HG03060 (cell line): Measurements from ENCODE around the gene CDKAL1.
"Not testable (repeated sequence)": the region's sequence is repeated elsewhere in the genome, so short reads cannot be mapped to it uniquely, and the experiment has no call there.

Experiments used
- ATAC-seq: cut with Tn5 transposase; IDR thresholded peaks from one replicate; pipeline ENCODE4 v1.9.1; 2021; ENCODE audit warnings: low read depth, moderate number of reproducible peaks; ENCODE audit not compliant: unreplicated experiment

The CDKAL1 gene

GRCh38 chr6:20584100-20584731 lies 50.0 kb downstream of the CDKAL1 start:
- no peak for ATAC-seq

DNA sequence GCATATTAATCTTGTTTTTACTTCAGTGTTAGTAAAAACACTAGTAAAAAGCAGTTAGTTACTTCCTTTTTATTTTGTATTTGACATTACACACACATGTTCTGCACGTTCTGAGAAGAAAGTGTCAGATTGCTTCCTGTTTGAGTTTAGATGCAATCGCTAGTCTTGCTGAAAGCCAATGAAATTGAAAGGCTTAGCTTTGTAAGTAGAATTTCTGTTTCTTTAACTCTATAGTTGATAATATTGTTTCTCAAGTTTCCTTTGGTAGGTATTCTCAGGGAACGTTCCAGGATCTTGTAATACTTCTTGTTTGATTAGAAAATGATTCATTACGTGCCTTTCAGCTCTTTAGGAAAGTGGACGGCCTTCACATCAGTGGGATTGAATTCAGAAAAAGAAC lies 55.0 kb downstream of the CDKAL1 start:
- no peak for ATAC-seq

DNA sequence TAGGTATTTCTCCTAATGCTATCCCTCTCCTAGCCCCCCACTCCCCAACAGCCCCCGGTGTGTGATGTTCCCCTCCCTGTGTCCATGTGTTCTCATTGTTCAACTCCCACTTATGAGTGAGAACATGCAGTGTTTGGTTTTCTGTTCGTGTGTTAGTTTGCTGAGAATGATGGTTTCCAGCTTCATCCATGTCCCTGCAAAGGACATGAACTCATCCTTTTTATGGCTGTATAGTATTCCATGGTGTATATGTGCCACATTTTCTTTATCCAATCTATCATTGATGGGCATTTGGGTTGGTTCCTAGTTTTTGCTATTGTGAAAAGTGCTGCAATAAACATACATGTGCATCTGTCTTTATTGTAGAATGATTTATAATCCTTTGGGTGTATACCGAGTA lies 56.2 kb downstream of the CDKAL1 start:
- not testable (repeated sequence) for ATAC-seq

DNA sequence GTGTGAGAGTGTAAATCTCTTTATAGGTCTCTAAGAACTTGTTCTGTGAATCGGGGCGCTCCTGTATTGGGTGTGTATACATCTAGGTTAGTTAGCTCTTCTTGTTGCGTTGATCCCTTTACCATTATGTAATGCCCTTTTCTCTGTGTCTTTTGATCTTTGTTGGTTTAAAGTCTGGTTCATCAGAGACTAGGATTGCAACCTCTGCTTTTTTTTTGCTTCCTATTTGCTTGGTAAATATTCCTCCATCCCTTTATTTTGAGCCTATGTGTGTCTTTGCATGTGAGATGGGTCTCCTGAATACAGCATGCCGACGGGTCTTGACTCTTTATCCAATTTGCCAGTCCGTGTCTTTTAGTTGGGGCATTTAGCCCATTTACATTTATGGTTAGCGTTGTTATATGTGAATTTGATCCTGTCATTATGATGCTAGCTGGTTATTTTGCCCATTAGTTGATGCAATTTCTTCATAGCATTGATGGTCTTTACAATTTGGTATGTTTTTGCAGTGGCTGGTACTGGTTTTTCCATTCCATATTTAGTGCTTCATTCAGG lies 60.1 kb downstream of the CDKAL1 start:
- not testable (repeated sequence) for ATAC-seq

DNA sequence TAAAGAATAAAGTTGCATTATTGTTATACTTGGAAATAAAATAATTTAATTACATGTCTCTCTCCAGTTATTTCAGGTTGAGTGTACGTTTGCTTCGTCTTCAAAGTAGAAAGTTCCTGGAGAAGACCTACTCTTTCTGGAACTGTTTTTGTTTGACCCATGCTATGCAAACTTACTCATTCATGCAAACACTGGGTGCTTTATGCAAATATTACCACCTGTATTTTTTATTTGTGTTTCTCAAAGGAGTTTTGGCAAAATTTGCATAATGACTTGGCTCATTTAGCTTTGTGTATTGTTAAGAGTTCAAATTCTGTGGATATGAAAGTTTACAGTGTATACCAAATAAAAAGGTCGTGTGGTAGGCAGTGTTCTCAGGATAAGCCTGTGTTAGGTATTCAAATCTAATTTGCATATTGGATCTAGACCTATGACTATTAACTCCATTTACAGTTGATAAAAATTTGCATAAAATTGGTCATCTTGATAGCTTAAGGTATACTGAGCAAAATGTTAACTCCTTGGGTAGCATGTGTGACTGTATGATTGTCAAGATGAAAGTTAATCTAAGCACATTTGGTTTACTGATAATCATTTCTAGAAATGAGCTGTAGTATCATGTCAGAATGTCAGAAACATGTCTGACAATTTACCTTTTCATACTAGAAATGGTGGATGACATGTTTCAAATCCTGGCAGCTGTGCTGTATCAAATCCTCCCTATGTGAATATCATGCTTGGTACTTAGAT lies 65.2 kb downstream of the CDKAL1 start:
- no peak for ATAC-seq

GRCh38 chr6:20600831-20601230 lies 66.6 kb downstream of the CDKAL1 start:
- no peak for ATAC-seq

DNA sequence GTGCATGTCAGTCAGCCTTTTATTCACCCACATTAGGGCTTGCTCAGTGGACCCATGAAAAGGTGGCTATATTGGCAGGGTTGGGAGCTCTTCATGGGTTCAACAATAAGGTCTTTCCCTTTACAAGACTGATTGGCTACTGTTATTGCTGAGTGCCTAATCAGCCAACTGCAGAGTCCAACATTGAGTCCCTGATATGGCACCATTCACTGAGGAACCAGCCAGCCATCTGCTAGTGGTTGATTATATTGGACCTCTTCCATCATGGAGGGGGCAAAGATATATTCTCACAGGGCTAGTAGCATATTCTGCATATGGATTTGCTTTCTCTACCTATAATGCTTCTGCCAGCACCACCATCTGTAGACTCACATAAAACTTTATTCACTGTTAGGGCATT lies 69.9 kb downstream of the CDKAL1 start:
- no peak for ATAC-seq

GRCh38 chr6:20605061-20605460 lies 70.8 kb downstream of the CDKAL1 start:
- no peak for ATAC-seq

DNA sequence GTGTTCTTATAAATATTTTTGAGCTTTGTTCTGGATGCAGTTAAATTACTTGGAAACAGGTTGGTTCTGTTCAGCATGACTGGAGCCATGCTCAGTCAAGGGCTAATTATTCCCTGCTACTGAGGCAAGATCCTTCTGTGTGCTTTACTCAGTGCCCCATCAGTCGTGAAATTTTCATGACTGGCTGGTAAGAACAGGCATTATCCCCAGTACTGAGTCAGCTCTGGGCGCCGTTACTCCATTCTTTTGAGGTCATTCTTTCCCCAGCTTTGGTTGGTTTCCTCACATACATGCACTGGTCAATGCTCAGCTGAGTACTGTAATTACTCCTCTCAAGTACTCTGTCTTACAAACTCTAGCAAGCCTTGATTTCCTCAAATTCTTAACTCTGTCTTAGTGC lies 71.3 kb downstream of the CDKAL1 start:
- no peak for ATAC-seq

DNA sequence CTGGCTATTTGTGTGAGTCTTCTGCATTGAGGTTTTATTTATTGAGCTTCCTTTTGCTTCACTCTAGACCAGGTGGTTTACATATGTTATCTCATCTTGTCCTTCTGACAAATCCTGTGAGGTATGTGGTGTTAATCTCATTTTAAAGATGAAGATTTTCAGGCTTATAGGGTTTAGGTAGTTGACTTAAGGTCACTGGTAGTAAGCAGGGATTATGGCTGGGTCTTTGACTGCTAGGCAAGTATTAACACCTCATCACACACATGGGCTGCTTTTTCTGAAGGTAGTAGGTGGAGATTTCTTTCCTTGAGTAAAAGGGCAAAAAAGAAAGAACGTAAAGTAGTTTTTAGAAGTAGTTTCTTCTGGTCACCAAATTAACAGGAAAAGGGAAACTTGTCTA lies 72.6 kb downstream of the CDKAL1 start:
- no peak for ATAC-seq

DNA sequence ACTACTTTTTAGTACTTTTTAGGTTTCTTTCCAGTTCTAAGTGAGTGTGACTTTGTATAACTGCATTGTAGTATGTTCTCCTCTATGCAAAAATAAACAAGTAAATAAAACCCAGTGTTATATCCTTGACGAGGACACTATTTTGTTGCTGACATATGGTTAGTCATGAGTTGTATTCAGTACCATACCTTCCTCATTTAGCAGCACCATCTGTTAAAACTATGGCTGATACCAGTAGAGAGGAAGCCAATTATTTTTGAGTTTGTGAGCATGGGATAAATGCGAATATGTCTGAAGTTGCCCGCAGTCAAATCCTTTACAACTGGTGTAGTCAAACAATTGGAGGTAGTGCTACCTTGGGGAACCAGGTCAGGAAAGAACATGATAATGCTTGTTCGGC lies 74.1 kb downstream of the CDKAL1 start:
- ATAC-seq: no peak

- no peak for ATAC-seq
Observed at GRCh38 chr6:20608905-20609304, 74.6 kb downstream of the CDKAL1 start.

DNA sequence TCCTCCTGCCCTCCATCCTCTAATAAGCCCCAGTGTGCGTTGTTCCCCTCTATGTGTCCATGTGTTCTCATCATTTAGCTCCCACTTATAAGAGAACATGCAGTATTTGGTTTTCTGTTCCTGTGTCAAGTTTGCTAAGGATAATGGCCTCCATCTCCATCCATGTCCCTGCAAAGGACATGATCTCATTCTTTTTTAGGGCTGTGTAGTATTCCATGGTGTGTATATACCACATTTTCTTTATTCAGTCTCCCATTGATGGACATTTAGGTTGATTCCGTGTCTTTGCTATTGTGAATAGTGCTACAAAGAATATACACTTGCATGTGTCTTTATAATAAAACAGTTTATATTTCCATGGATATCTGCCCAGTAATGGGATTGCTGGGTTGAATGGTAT lies 75.7 kb downstream of the CDKAL1 start:
- not testable (repeated sequence) for ATAC-seq

GRCh38 chr6:20610636-20611370 lies 76.5 kb downstream of the CDKAL1 start:
- ATAC-seq: no peak

DNA sequence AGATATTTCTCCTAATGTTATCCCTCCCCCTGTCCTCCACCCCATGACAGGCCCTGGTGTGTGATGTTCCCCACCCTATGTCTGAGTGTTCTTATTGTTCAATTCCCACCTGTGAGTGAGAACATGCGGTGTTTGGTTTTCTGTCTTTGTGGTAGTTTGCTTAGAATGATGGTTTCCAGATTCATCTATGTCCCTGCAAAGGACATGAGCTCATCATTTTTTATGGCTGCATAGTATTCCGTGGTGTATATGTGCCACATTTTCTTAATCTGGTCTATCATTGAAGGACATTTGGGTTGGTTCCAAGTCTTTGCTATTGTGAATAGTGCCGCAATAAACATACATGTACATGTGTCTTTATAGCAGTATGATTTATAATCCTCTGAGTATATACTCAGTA lies 83.3 kb downstream of the CDKAL1 start:
- not testable (repeated sequence) for ATAC-seq

- no peak for ATAC-seq
Observed at GRCh38 chr6:20620043-20620442, 85.8 kb downstream of the CDKAL1 start.

GRCh38 chr6:20623761-20624160 lies 89.5 kb downstream of the CDKAL1 start:
- no peak for ATAC-seq

DNA sequence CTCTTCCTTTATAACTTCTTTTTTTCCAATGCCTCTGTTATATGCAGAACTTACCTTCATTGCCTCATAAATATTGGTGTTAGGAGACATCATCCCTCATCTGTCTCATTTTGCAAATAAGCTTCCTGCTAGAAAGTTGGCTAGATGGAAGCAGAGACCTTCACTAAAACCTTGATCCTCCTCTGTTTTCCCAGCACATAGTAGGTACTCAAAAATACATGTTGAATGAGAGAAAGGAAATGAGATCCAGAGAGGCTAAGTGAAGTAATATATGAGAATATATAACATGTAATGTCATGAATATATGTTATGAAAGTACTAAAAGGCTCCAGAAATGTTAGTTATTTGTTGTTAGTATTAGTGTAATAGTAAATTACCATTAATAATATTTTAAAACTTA lies 91.9 kb downstream of the CDKAL1 start:
- ATAC-seq: no peak

GRCh38 chr6:20629509-20629908 lies 95.3 kb downstream of the CDKAL1 start:
- ATAC-seq: no peak

DNA sequence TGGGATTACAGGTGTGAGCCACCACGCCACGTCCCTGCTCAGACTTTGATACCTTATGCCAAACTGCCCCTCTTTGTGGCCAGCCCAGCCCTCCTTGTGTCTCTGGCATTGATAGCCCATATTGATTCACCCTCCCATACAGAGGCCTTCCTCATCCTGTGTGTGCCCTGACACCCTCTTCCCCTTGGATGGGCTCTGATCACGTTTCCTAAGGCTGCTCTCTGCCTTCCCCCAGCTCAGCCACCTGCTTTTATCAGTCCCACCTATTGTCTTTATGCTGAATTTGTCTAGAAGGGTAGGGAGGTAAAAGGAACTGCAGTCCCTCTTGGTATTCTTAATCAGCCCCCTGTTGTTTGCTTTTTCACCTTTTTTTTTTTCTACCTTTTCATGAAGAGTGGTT lies 95.9 kb downstream of the CDKAL1 start:
- ATAC-seq: no peak
